Measurements from ENCODE around the gene TMEM270. TPM values are rescaled to one million over a fixed set of nuclear protein-coding genes. Genes with fewer than 3 reads are reported as not detected.
"Not testable (repeated sequence)": the region's sequence is repeated elsewhere in the genome, so short reads cannot be mapped to it uniquely, and the experiment has no call there.

The TMEM270 gene
- total RNA-seq, 1 experiment from 2014 or later: 1.7 TPM

GRCh38 chr7:73876973-73877372 lies 16.0 kb downstream of the TMEM270 start:
- no peak for DNase-seq (ENCODE audit: low read depth)
- in situ Hi-C loops (cut with HindIII; ENCODE audit: low pct_unique_long_range_greater_than_20kb, low sequenced_read_pairs): no loop called here

GRCh38 chr7:73879977-73880681 lies 19.2 kb downstream of the TMEM270 start:
- peak; percentile 43 for DNase-seq (ENCODE audit: low read depth)
- in situ Hi-C loops (cut with HindIII; ENCODE audit: low pct_unique_long_range_greater_than_20kb, low sequenced_read_pairs): no loop called here

DNA sequence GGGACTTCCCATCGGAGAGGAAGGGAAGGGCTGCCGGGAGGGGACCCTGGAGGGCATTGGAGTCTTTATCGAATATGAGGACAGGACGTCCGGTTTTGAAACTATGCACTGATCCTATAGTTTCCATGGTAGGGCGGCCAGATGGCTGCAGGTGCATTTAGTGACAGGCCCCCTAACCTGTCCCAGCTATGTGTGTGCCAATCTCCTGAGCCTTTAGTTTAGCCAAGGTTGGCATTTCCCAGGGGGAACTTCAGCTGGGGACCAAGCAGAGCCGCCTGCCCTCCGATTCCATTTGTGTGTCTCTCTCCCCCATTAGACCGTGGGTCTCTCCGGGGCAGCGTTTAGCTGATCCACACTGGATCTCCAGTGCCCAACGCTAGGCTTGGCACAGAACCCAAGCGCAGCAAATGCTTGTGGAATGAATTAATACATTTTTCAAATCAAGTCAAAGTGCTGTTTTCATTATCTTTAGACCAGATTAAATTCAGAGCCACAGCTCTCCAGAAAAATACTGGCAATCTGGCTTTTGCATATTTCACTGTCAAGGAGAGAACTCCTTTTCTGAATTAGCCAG lies 19.9 kb downstream of the TMEM270 start:
- in situ Hi-C loops (cut with HindIII; ENCODE audit: low pct_unique_long_range_greater_than_20kb, low sequenced_read_pairs): no loop called here
- no peak for DNase-seq (ENCODE audit: low read depth)

DNA sequence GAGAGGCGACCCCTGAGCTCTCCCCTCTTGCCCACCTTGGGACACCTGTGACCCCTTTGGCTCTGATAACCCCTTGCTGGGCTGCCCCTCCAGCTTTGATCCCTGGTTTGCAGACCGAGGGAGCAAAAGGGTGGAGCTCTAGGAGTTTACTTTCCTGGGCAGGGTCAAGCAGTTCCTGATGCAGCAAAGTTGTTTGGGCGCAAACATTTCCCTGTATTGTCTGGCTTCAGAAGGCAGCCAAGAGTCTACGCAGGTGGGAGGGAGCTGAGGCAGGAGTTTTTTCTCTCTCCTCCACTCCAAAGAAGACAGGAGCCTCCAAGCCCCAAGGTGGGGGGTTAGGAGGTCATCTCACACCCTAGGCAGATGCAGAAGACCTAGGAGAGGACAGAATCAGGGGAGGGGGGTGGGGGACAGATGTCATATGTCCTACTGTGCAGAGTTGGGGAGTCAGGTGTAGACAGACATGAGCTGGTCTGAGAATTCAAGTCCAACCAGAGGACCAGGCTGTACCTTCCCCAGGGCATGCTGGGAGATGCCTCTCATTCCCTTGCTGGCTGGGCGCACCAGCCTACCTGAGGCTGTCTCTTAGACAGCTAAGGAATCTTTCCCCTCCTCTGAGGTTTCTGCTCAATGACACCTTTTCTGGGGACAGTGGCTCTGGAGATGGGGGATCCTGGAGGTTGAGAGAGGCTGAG lies 20.5 kb downstream of the TMEM270 start:
- DNase-seq (ENCODE audit: low read depth): no peak
- in situ Hi-C loops (cut with HindIII; ENCODE audit: low pct_unique_long_range_greater_than_20kb, low sequenced_read_pairs): no loop called here

- no peak for DNase-seq (ENCODE audit: low read depth)
- in situ Hi-C loops (cut with HindIII; ENCODE audit: low pct_unique_long_range_greater_than_20kb, low sequenced_read_pairs): no loop called here
Measured at GRCh38 chr7:73882047-73882402, 21.1 kb downstream of the TMEM270 start.

- DNase-seq (ENCODE audit: low read depth); in situ Hi-C loops (cut with HindIII; ENCODE audit: low pct_unique_long_range_greater_than_20kb, low sequenced_read_pairs): not testable (repeated sequence)
Measured at GRCh38 chr7:73884867-73885422, 24.0 kb downstream of the TMEM270 start.

- in situ Hi-C loops (cut with HindIII; ENCODE audit: low pct_unique_long_range_greater_than_20kb, low sequenced_read_pairs): no loop called here
- no peak for DNase-seq (ENCODE audit: low read depth)
Measured at GRCh38 chr7:73885433-73885974, 24.5 kb downstream of the TMEM270 start.

- in situ Hi-C loops (cut with HindIII; ENCODE audit: low pct_unique_long_range_greater_than_20kb, low sequenced_read_pairs): no loop called here
- no peak for DNase-seq (ENCODE audit: low read depth)
Measured at GRCh38 chr7:73885975-73886798, 25.2 kb downstream of the TMEM270 start.

DNA sequence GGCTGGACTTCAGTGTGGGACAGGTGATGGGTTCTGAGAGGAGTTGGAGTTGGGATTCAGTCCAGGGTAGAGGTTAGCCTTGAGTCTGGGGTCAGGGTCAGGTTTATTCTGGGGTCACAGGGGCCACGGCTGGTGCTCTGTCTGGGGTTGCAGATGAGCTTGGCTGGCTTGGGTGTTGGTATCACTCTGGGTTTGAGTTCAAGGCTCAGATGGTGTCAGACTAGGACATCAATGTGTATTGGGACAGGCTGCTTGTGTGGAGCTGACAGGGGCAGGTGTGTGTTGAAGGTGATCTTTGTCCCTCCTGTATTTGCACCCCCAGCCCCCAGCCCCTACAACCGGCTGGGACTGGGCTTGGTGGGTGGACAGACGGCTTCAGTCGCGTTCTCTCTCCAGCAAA lies 26.8 kb downstream of the TMEM270 start:
- no peak for DNase-seq (ENCODE audit: low read depth)
- in situ Hi-C loops (cut with HindIII; ENCODE audit: low pct_unique_long_range_greater_than_20kb, low sequenced_read_pairs): no loop called here

- in situ Hi-C loops (cut with HindIII; ENCODE audit: low pct_unique_long_range_greater_than_20kb, low sequenced_read_pairs): no loop called here
- peak; percentile 10 for DNase-seq (ENCODE audit: low read depth)
Measured at GRCh38 chr7:73888959-73889358, 28.0 kb downstream of the TMEM270 start.

DNA sequence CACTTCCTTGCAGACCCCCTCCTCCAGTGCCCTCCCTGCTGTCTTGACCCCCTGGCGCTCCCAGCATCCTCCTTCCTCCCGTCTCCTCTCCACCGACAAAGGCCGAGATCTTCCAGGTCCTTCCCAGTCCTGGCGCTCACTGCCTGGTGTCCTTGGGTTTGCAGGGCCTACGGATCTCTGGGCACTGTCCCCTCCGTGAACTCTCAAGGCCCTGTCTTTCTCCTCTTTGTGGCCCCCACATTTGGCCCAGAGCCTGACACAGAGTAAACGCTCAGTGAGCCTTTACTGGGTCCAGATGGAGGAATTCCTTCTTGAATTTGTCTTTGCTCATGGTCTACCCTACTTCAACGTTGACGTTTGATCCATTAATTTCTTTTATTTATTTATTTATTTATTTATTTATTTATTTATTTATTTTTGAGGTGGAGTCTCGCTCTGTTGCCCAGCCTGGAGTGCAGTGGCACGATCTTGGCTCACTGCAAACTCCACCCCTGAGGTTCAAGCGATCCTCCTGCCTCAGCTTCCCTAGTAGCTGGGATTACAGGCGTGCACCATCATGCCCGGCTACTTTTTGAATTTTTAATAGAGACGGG lies 29.7 kb downstream of the TMEM270 start:
- DNase-seq (ENCODE audit: low read depth): no peak
- in situ Hi-C loops (cut with HindIII; ENCODE audit: low pct_unique_long_range_greater_than_20kb, low sequenced_read_pairs): no loop called here

DNA sequence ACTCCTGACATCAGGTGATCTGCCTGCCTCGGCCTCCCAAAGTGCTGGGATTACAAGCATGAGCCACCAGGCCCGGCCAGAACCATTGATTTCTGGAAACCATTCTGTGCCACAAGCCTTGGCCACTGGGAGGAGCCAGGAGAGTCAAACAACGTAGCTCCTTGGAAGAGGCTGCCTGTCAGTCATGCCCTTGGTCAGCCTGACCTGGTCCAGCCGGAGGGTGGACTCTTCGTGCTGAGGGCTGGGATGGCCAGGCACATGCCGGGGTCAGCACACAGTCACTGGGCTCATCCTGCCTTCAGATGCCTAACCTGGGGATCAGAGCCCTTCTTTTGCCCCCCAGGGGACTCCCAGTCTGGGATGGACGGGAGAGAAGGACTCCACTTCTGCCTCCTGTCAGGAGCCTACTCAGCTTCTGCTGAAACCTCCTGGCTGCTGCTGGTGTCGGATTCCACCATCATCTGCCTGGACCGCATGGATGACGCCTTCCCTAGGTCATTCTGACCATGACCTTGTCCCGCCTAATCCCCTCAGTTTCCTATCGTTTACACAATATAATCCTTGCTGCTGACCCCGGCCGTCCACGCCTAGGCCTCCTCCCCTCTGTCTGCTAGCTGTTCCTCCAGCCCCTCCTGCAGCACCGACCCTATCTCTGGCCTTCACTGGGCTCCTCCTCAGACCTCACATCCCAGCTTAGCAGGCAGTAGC lies 30.4 kb downstream of the TMEM270 start:
- no peak for DNase-seq (ENCODE audit: low read depth)
- in situ Hi-C loops (cut with HindIII; ENCODE audit: low pct_unique_long_range_greater_than_20kb, low sequenced_read_pairs): no loop called here

DNA sequence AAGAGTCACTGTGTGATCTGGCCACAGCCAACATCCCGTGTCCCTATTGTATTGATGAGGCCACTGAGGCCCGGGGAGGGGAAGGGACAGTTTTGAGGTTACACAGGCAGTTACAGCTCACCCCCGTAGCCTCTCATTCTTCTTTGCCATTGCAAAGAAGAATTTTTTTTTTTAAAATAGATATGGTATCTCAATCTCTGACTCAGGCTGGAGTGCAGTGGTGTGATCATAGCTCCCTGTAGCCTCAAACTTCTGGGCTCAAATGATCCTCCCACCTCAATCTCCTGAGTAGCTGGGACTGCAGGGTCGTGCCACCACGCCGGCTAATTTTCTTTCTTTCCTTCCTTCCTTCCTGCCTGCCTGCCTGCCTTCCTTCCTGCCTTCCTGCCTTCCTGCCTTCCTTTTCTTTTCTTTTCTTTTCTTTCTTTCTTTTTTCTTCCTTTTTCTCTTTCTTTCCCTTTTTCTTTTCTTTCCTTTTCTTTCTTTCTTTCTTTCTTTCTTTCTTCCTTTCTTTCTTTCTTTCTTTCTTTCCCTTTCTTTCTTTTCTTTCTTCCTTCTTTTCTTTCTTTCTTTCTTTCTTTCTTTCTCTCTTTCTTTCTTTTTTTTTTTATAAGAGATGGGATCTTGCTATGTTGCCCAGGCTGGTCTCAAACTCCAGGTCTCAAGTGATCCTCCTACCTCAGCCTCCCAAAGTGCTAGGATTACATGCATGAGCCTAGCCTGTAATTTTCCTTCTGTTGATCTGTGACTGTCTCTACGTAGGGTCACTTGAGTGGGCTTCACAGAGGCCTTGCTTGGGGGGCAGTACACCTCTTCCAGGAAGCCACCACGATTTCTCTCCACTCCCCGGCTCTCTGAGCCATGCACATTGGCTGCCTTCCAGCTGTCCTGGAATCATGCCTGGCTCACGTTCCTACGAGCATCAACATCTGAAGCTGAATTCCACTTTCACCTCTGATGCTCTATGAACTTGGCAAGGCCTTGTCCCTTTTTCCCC lies 31.3 kb downstream of the TMEM270 start:
- DNase-seq (ENCODE audit: low read depth): no peak
- in situ Hi-C loops (cut with HindIII; ENCODE audit: low pct_unique_long_range_greater_than_20kb, low sequenced_read_pairs): no loop called here

GRCh38 chr7:73893342-73894101 lies 32.6 kb downstream of the TMEM270 start:
- no peak for DNase-seq (ENCODE audit: low read depth)
- in situ Hi-C loops (cut with HindIII; ENCODE audit: low pct_unique_long_range_greater_than_20kb, low sequenced_read_pairs): no loop called here

- in situ Hi-C loops (cut with HindIII; ENCODE audit: low pct_unique_long_range_greater_than_20kb, low sequenced_read_pairs): no loop called here
- no peak for DNase-seq (ENCODE audit: low read depth)
Measured at GRCh38 chr7:73894166-73894565, 33.2 kb downstream of the TMEM270 start.

Measured in Caki2 (cell line).